BLaER1 treated with 17β-estradiol and CSF1 and Interleukin-3, amounts not matched to agents 10 nM and 100 nM (cell line): Measurements from ENCODE around the gene ILF3.
A peak's percentile ranks its signal among the peaks of the same experiment; 100 is the strongest.

Experiments
- H3K27ac ChIP-seq, 11 experiments: shearing (Covaris generic); formaldehyde crosslinking; 2 replicates each; pipeline ENCODE4 v1.8.1; 2022
- H3K27me3 ChIP-seq, 11 experiments: shearing (Covaris generic); formaldehyde crosslinking; 2 replicates each; pipeline ENCODE4 v1.8.1; 2022
- H3K36me3 ChIP-seq, 11 experiments: shearing (Covaris generic); formaldehyde crosslinking; 2 replicates each; pipeline ENCODE4 v1.8.1; 2022
- H3K4me1 ChIP-seq, 10 experiments: shearing (Covaris generic); formaldehyde crosslinking; 2 replicates each; pipeline ENCODE4 v1.8.1; 2022
- H3K4me2 ChIP-seq, 11 experiments: shearing (Covaris generic); formaldehyde crosslinking; 2 replicates each; pipeline ENCODE4 v1.8.1; 2022
- H3K4me3 ChIP-seq, 10 experiments: shearing (Covaris generic); formaldehyde crosslinking; 2 replicates each; pipeline ENCODE4 v1.8.1; 2022
- H3K9ac ChIP-seq, 11 experiments: shearing (Covaris generic); formaldehyde crosslinking; 2 replicates each; pipeline ENCODE4 v1.8.1; 2022
- H3K9me3 ChIP-seq, 11 experiments: shearing (Covaris generic); formaldehyde crosslinking; replicated peaks in 1 of 11; 2 replicates each; pipeline ENCODE4 v1.8.1; 2022
- H4K20me1 ChIP-seq, 11 experiments: shearing (Covaris generic); formaldehyde crosslinking; 2 replicates each; pipeline ENCODE4 v1.8.1; 2022
- Cebpa-rat ChIP-seq, 11 experiments: shearing (Covaris generic); IDR thresholded peaks; 2 replicates each; pipeline ENCODE4 v1.8.1; 2022

ILF3 gene

GRCh38 chr19:10636304-10636972 is 17.7 kb upstream of the ILF3 start:
- no peak overlapping the region for H3K9ac ChIP-seq
- peak overlapping the region in 5 of 11 experiments; percentile 59 to 84 (median 78); a peak in 8 of 22 replicates for H3K4me2 ChIP-seq
- peaks cover 81 to 100% (median 97%) of the 10 kb centered on the region in 11 experiments for H3K36me3 ChIP-seq
- peak overlapping the region in 2 of 11 experiments; percentile 28 to 40; a peak in 4 of 22 replicates for H3K27ac ChIP-seq
- no peaks in the 10 kb centered on the region for H3K9me3 ChIP-seq
- H4K20me1 ChIP-seq, result peaks cover 0 to 64% (median 38%) of the 10 kb centered on the region in 11 experiments; a peak in 17 of 22 replicates
- no peak for TF ChIP-seq Cebpa-rat (IDR thresholded peaks at IDR 0.05)
- H3K4me1 ChIP-seq, result peaks cover 6 to 78% (median 61%) of the 10 kb centered on the region in 10 experiments; a peak in 19 of 20 replicates
- H3K27me3 ChIP-seq, result no peaks in the 10 kb centered on the region
- no peak overlapping the region for H3K4me3 ChIP-seq

DNA sequence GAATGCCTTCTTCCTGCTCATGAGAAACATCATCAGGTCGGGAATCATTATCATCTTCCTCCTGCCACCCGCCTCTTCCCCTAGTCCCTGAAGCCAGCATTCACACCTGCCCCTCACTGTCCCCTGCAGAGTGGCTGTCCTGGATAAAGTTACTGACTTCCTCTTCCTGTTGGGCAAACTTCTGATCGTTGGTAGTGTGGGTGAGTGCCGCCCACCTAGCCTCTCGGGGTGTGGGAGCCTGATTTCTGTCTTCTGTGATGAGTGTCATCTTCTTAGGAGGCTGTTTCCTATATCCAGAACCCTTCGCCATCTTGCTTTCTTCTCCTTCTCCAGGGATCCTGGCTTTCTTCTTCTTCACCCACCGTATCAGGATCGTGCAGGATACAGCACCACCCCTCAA is 16.3 kb upstream of the ILF3 start:
- Histone ChIP-seq H3K4me3 (no peak overlapping the region), H3K27me3 (no peaks in the 10 kb centered on the region), H3K27ac (peak overlapping the region in 8 of 11 experiments; percentile 1 to 59 (median 28); a peak in 9 of 22 replicates), H3K9me3 (no peaks in the 10 kb centered on the region), H3K4me1 (peaks cover 10 to 85% (median 68%) of the 10 kb centered on the region in 10 experiments), H3K36me3 (peaks cover 82 to 100% (median 98%) of the 10 kb centered on the region in 11 experiments), H4K20me1 (peaks cover 0 to 66% (median 37%) of the 10 kb centered on the region in 11 experiments; a peak in 17 of 22 replicates), H3K9ac (peak overlapping the region in 2 of 11 experiments; percentile 9 to 14; a peak in 2 of 22 replicates), H3K4me2 (peak overlapping the region in 9 of 11 experiments; percentile 12 to 84 (median 57); a peak in 14 of 22 replicates)
- no peak for TF ChIP-seq Cebpa-rat (IDR thresholded peaks at IDR 0.05)

DNA sequence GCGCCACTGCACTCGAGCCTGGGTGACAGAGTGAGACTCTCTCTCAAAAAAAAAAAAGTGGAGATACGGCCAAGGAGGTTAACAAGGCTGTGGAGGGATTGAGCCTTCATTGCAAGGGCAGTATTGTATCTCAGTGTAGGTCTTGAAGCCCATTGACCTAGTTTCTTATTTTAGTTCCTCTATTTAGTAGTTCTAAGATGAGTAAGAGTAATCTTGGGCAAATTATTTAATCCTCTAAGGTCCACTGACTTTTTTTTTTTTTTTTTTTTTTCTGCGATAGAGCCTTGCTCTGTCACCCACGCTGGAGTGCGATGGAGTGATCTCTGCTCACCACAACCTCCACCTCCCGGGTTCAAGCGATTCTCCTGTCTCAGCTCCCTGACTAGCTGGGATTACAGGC is 14.3 kb upstream of the ILF3 start:
- H3K4me2 ChIP-seq, result peak overlapping the region in 10 of 11 experiments; percentile 7 to 84 (median 60); a peak in 15 of 22 replicates
- no peaks in the 10 kb centered on the region for H3K27me3 ChIP-seq
- H3K4me1 ChIP-seq, result peaks cover 29 to 100% (median 83%) of the 10 kb centered on the region in 10 experiments
- peaks cover 0 to 73% (median 38%) of the 10 kb centered on the region in 11 experiments; a peak in 17 of 22 replicates for H4K20me1 ChIP-seq
- H3K9ac ChIP-seq, result peak overlapping the region in 7 of 11 experiments; percentile 5 to 52 (median 25); a peak in 8 of 22 replicates
- no peak overlapping the region; a peak in 1 of 20 replicates for H3K4me3 ChIP-seq
- no peaks in the 10 kb centered on the region for H3K9me3 ChIP-seq
- H3K36me3 ChIP-seq, result peaks cover 75 to 96% (median 91%) of the 10 kb centered on the region in 11 experiments
- no peak for TF ChIP-seq Cebpa-rat (IDR thresholded peaks at IDR 0.05)
- H3K27ac ChIP-seq, result peak overlapping the region in 7 of 11 experiments; percentile 47 to 69 (median 51); a peak in 15 of 22 replicates

GRCh38 chr19:10640361-10640760 is 13.8 kb upstream of the ILF3 start:
- Histone ChIP-seq H3K36me3 (peaks cover 70 to 91% (median 87%) of the 10 kb centered on the region in 11 experiments), H3K4me1 (peaks cover 29 to 98% (median 78%) of the 10 kb centered on the region in 10 experiments), H4K20me1 (peaks cover 0 to 67% (median 32%) of the 10 kb centered on the region in 11 experiments; a peak in 17 of 22 replicates), H3K27ac (peak overlapping the region in 8 of 11 experiments; percentile 6 to 69 (median 49); a peak in 14 of 22 replicates), H3K4me2 (peak overlapping the region in 6 of 11 experiments; percentile 57 to 84 (median 66); a peak in 9 of 22 replicates), H3K9ac (peak overlapping the region in 6 of 11 experiments; percentile 5 to 44 (median 24); a peak in 7 of 22 replicates), H3K9me3 (no peaks in the 10 kb centered on the region), H3K4me3 (no peak overlapping the region), H3K27me3 (no peaks in the 10 kb centered on the region)
- TF ChIP-seq Cebpa-rat (IDR thresholded peaks at IDR 0.05), result no peak

DNA sequence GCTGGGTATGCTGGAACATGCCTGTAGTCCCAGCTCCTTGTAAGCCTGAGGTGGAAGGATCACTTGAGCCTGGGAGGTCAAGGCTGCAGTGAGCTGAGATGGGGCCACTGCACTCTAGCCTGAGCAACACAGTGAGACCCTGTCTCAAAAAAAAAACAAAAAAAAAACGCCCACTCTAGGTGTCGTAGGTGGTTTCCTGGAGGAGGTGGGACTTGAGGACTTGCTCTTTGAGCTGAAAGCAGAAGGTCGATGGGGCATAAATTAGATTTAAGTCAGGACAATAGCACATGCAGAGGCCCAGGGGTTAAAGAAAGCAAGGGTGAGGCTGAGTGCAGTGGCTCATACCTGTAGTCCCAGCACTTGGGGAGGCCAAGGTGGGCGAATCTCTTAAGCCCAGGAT is 12.9 kb upstream of the ILF3 start:
- no peaks in the 10 kb centered on the region for H3K27me3 ChIP-seq
- no peak overlapping the region for H3K4me2 ChIP-seq
- no peaks in the 10 kb centered on the region for H3K9me3 ChIP-seq
- peak overlapping the region in 4 of 11 experiments; percentile 12 to 69 (median 52); a peak in 6 of 22 replicates for H3K27ac ChIP-seq
- TF ChIP-seq Cebpa-rat (IDR thresholded peaks at IDR 0.05), result no peak
- H3K9ac ChIP-seq, result peak overlapping the region in 1 of 11 experiments; percentile 1; a peak in 2 of 22 replicates
- H3K4me3 ChIP-seq, result no peak overlapping the region
- peaks cover 0 to 61% (median 27%) of the 10 kb centered on the region in 11 experiments; a peak in 17 of 22 replicates for H4K20me1 ChIP-seq
- peaks cover 67 to 84% (median 78%) of the 10 kb centered on the region in 11 experiments for H3K36me3 ChIP-seq
- H3K4me1 ChIP-seq, result peaks cover 29 to 94% (median 75%) of the 10 kb centered on the region in 10 experiments

DNA sequence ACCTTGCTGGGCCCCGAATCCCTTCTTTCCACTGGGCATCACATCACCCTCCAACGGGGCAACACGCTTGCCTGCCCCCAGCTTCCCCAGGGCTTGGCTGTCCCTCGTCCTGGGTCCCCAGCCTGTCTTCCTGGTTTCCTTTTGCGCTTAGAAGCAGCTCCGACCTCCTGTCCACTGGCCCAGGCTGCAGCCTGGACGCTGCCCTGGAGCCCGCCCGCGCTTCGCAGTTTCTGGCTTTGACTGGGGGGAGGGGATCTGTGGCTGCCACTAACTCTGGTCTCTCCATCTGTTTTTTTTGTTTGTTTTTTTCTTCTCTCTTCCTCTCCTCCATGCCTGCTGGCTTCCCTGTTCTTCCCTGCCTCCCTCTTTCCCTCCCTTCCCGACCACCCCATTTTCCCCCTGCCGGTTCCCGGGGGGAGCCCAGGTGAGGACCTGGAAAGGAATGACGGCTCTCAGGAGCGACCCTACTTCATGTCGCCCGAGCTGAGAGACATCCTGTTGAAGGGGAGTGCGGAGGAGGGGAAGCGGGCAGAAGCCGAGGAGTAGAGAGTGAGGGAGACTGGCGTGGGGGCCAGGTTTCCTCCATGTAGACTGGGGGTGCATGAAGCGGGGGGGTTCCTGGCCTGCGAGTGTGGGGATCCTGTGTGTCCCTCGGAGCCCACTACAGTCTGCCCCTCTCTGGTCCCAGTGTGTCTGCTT is 11.5 kb upstream of the ILF3 start:
- TF ChIP-seq Cebpa-rat (IDR thresholded peaks at IDR 0.05), result no peak
- Histone ChIP-seq H3K36me3 (peaks cover 53 to 70% (median 64%) of the 10 kb centered on the region in 11 experiments), H3K9ac (peak overlapping the region; percentile 41 to 72 (median 57); a peak in 18 of 22 replicates)

GRCh38 chr19:10643172-10643967 is 10.8 kb upstream of the ILF3 start:
- peak overlapping the region; percentile 41 to 72 (median 57); a peak in 20 of 22 replicates for H3K9ac ChIP-seq
- H3K4me3 ChIP-seq, result peak overlapping the region in 1 of 10 experiments; percentile 2; a peak in 1 of 20 replicates
- H3K4me2 ChIP-seq, result peak overlapping the region; percentile 62 to 85 (median 80)
- H3K9me3 ChIP-seq, result no peaks in the 10 kb centered on the region
- peaks cover 45 to 62% (median 57%) of the 10 kb centered on the region in 11 experiments for H3K36me3 ChIP-seq
- no peaks in the 10 kb centered on the region for H3K27me3 ChIP-seq
- H3K4me1 ChIP-seq, result peaks cover 28 to 88% (median 71%) of the 10 kb centered on the region in 10 experiments
- H3K27ac ChIP-seq, result peak overlapping the region in 10 of 11 experiments; percentile 32 to 77 (median 70); a peak in 19 of 22 replicates
- H4K20me1 ChIP-seq, result peaks cover 0 to 43% (median 13%) of the 10 kb centered on the region in 11 experiments; a peak in 14 of 22 replicates
- no peak for TF ChIP-seq Cebpa-rat (IDR thresholded peaks at IDR 0.05)

More for the DNA sequence above, 11.5 kb upstream of the ILF3 start:
- Histone ChIP-seq H3K27ac (peak overlapping the region in 9 of 11 experiments; percentile 48 to 77 (median 72); a peak in 18 of 22 replicates), H4K20me1 (peaks cover 0 to 50% (median 18%) of the 10 kb centered on the region in 11 experiments; a peak in 16 of 22 replicates), H3K4me1 (peaks cover 29 to 89% (median 75%) of the 10 kb centered on the region in 10 experiments), H3K27me3 (no peaks in the 10 kb centered on the region), H3K9me3 (no peaks in the 10 kb centered on the region), H3K4me2 (peak overlapping the region; percentile 62 to 85 (median 80)), H3K4me3 (peak overlapping the region in 1 of 10 experiments; percentile 2; a peak in 1 of 20 replicates)

DNA sequence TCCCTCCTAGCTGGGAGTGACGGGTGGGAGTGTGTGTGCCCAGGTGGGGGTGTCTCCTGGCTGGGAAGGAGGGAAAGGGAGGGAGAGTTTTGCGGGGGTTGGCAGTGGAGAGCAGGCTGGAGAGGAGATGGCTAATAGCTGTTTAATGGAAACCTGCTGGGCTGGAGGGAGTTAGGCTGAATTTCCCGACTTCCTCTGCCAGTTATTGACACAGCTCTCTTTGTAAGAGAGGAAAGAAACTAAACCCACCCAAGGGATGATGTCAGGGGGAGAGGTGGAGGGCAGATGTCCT is 10.2 kb upstream of the ILF3 start:
- H3K27me3 ChIP-seq, result no peaks in the 10 kb centered on the region
- peak overlapping the region; percentile 41 to 72 (median 57); a peak in 21 of 22 replicates for H3K9ac ChIP-seq
- H3K9me3 ChIP-seq, result no peaks in the 10 kb centered on the region
- peaks cover 40 to 57% (median 51%) of the 10 kb centered on the region in 11 experiments for H3K36me3 ChIP-seq
- H3K4me3 ChIP-seq, result no peak overlapping the region
- no peak for TF ChIP-seq Cebpa-rat (IDR thresholded peaks at IDR 0.05)
- H3K4me2 ChIP-seq, result peak overlapping the region; percentile 62 to 85 (median 80)
- peak overlapping the region in 9 of 11 experiments; percentile 48 to 77 (median 72); a peak in 18 of 22 replicates for H3K27ac ChIP-seq
- peaks cover 0 to 41% (median 13%) of the 10 kb centered on the region in 11 experiments; a peak in 14 of 22 replicates for H4K20me1 ChIP-seq
- peaks cover 28 to 88% (median 68%) of the 10 kb centered on the region in 10 experiments for H3K4me1 ChIP-seq
